A673 (cell line): ENCODE results near the gene TMEM161B. TPM values are rescaled to one million over a fixed set of nuclear protein-coding genes. Genes with fewer than 3 reads are reported as not detected.

Experiments used
- BruUV-seq: library from RNA; stranded (reverse); fragments of 400-500 nt; replicated peaks from 2 replicates; lab custom pipeline; 2021; lab: Mats Ljungman, UMichigan
- CTCF ChIA-PET: fragments of 300-600 bp; sonication (Branson Sonifier 250); formaldehyde crosslinking; loops from one replicate; lab custom pipeline; 2022; ENCODE audit warnings: antibody characterized with exemption; lab: Charles Lee
- POLR2A ChIA-PET: fragments of 300-600 bp; sonication (Branson Sonifier 250); formaldehyde crosslinking; loops from one replicate; lab custom pipeline; 2022; ENCODE audit warnings: antibody characterized with exemption; ENCODE audit not compliant: low non-redundant PET; lab: Charles Lee
- DNase-seq: peaks from one replicate; pipeline ENCODE4 v3.0.0-alpha.2; 2015; ENCODE audit warnings: low spot score
- H3K27ac ChIP-seq: fragments of 200-600 bp; sonication (generic); 2 replicates; pipeline ENCODE4 v1.5.1; 2016; ENCODE audit warnings: mixed run types, low read depth, mild to moderate bottlenecking, mixed read lengths, antibody characterized with exemption, low read length; ENCODE audit not compliant: poor library complexity, severe bottlenecking
- H3K27me3 ChIP-seq: fragments of 200-600 bp; sonication (generic); replicated peaks from 2 replicates; pipeline ENCODE4 v1.6.1; 2017; ENCODE audit warnings: mixed run types, low read depth, mild to moderate bottlenecking, mixed read lengths, antibody characterized with exemption, low read length; ENCODE audit not compliant: insufficient read depth, poor library complexity
- H3K36me3 ChIP-seq: fragments of 200-600 bp; sonication (generic); 2 replicates; pipeline ENCODE4 v1.6.1; 2016; ENCODE audit warnings: mixed run types, mild to moderate bottlenecking, mixed read lengths, antibody characterized with exemption, low read length; ENCODE audit not compliant: insufficient read depth, poor library complexity, severe bottlenecking
- H3K4me1 ChIP-seq: fragments of 200-600 bp; sonication (generic); 2 replicates; pipeline ENCODE4 v1.6.1; 2017; ENCODE audit warnings: mixed run types, mild to moderate bottlenecking, mixed read lengths, antibody characterized with exemption, low read length; ENCODE audit not compliant: insufficient read depth, poor library complexity, severe bottlenecking
- H3K4me3 ChIP-seq: fragments of 200-600 bp; sonication (generic); 2 replicates; pipeline ENCODE4 v1.5.1; 2016; ENCODE audit warnings: low read depth, mixed run types, mild to moderate bottlenecking, mixed read lengths, low read length; ENCODE audit not compliant: poor library complexity, severe bottlenecking
- H3K9me3 ChIP-seq: fragments of 200-600 bp; sonication (generic); 2 replicates; pipeline ENCODE4 v1.6.1; 2016; ENCODE audit warnings: mixed run types, low read depth, mild to moderate bottlenecking, mixed read lengths, antibody characterized with exemption, low read length; ENCODE audit not compliant: poor library complexity, severe bottlenecking
- CTCF ChIP-seq: fragments of 300-800, 200-600 bp; sonication (generic); conservative IDR thresholded peaks from 2 replicates; pipeline ENCODE4 v1.5.1; 2017; ENCODE audit warnings: low read depth, mild to moderate bottlenecking, antibody characterized with exemption, low read length, moderate library complexity, mixed read lengths
- EZH2 ChIP-seq: fragments of 200-600 bp; sonication (generic); IDR thresholded peaks from 2 replicates; pipeline ENCODE4 v1.6.1; 2017; ENCODE audit warnings: borderline replicate concordance, low read depth, mild to moderate bottlenecking, mixed read lengths, antibody characterized with exemption, low read length; ENCODE audit not compliant: poor library complexity, severe bottlenecking
- intact Hi-C: fragments of 100-400 bp; cut with micrococcal nuclease; formaldehyde crosslinking; loops from one replicate; pipeline ENCODE4 v1.10.0; 2022; ENCODE audit not compliant: unreplicated experiment
- total RNA-seq: library from RNA; stranded (reverse); gene quantifications from 2 replicates; pipeline ENCODE4 v1.2.3, GENCODE V29; 2021

The TMEM161B gene
- total RNA-seq, 1 experiment from 2014 or later = 20.7 TPM

- no peak for DNase-seq
- BruUV-seq = no TSS peak
- H3K36me3 ChIP-seq = no peaks in the 10 kb centered on the region
- intact Hi-C loops = no loop called here
- TF ChIP-seq EZH2 (no peak), CTCF (no peak)
- no peaks in the 10 kb centered on the region for H3K4me1 ChIP-seq
- POLR2A ChIA-PET = no interaction called here
- no peaks in the 10 kb centered on the region for H3K27me3 ChIP-seq
- H3K4me3 ChIP-seq = no peak overlapping the region
- H3K27ac ChIP-seq = no peak overlapping the region
- CTCF ChIA-PET = no interaction called here
- no peaks in the 10 kb centered on the region for H3K9me3 ChIP-seq
These were observed 95.5 kb downstream of the TMEM161B start for GRCh38 chr5:88172847-88173758.

- CTCF ChIA-PET = no interaction called here
- Histone ChIP-seq H3K27me3 (no peaks in the 10 kb centered on the region), H3K4me1 (no peaks in the 10 kb centered on the region), H3K27ac (no peak overlapping the region), H3K9me3 (no peaks in the 10 kb centered on the region), H3K36me3 (no peaks in the 10 kb centered on the region), H3K4me3 (no peak overlapping the region)
- intact Hi-C loops = no loop called here
- POLR2A ChIA-PET = no interaction called here
- BruUV-seq = no TSS peak
- TF ChIP-seq EZH2 = no peak
- no peak for TF ChIP-seq CTCF
- no peak for DNase-seq
These were observed 109.1 kb downstream of the TMEM161B start for GRCh38 chr5:88159591-88159990.

GRCh38 chr5:88158056-88158455 lies 110.6 kb downstream of the TMEM161B start:
- ChIA-PET POLR2A (no interaction called here), CTCF (no interaction called here)
- H3K4me1 ChIP-seq = no peaks in the 10 kb centered on the region
- TF ChIP-seq CTCF (no peak), EZH2 (no peak)
- no peak overlapping the region for H3K4me3 ChIP-seq
- intact Hi-C loops = no loop called here
- no TSS peak for BruUV-seq
- DNase-seq = no peak
- no peaks in the 10 kb centered on the region for H3K36me3 ChIP-seq
- no peaks in the 10 kb centered on the region for H3K27me3 ChIP-seq
- no peaks in the 10 kb centered on the region for H3K9me3 ChIP-seq
- no peak overlapping the region for H3K27ac ChIP-seq
